ENCODE data around the gene PCSK4. TPM values are rescaled to one million over a fixed set of nuclear protein-coding genes. Genes with fewer than 3 reads are reported as not detected.

The PCSK4 gene
- total and polyA plus RNA-seq, 9 of the 15 experiments (the other 6 are each of a cell fraction or from before 2014, with no cell fraction given) = 0.01 to 9.1 (median 2.1) TPM; not detected in 1

DNA sequence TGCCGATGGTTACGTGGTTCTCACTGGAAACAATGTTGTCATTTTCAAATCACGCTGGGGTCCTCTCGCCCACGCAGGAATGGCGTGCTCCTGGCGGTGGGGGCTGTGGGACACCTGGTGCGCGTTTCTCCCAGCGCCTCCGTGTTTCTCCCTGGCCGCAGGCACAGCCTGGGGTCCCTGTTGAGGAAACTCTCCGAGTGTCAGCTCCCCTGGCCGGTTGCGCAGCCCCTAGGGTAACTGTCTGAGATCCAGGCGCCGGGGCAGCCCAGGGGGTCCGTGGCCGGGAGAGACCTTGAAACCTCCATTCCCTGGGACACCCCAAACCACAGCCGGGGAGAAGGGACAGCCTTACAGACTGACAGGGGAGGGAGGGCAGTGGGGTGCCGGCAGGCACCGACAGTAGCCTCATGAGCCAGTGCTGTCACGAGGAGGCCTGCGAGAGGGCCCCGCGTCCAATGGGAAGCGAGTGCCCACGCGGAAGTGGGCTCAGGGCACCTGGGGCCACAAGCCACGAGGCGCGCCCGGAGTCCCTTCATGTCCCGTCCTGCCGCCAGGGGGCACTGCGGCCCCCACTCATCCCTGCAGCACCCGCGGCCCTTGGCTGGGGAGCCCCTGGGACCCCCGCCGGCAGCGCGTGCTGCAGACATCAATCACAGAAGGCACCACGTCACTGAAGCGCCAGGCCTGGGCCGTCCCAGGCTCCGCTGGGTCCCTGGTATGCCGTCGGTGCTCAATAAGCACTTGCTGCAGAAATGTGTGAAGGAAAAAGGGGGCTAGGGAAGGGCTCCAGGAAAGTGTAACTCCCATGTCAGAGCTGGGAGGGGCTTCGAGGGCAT lies 13.2 kb upstream of the PCSK4 start (continued):
- TF ChIP-seq, protein P1, sequence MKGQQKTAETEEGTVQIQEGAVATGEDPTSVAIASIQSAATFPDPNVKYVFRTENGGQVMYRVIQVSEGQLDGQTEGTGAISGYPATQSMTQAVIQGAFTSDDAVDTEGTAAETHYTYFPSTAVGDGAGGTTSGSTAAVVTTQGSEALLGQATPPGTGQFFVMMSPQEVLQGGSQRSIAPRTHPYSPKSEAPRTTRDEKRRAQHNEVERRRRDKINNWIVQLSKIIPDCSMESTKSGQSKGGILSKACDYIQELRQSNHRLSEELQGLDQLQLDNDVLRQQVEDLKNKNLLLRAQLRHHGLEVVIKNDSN (CRISPR knock-in tag; IDR thresholded peaks at IDR 0.05) = peak; percentile 74
- TF ChIP-seq ZNF384 (IDR thresholded peaks at IDR 0.05; ENCODE audit: low read depth, low read length) (no peak), ZBTB7A (IDR thresholded peaks at IDR 0.05; ENCODE audit: borderline replicate concordance, control insufficient read depth, low read depth, low read length) (peak; percentile 100), CEBPB (tag; IDR thresholded peaks at IDR 0.05) (no peak), CHD1 (IDR thresholded peaks at IDR 0.05; ENCODE audit: low read length) (no peak), NONO (IDR thresholded peaks at IDR 0.05; ENCODE audit: low read depth in 2 of 2, low read length in 1 of 2) (0 out of 4 replicates have a peak, but pooled peaks of 1 of the 2 experiments have one; percentile 18), KLF13 (tag; IDR thresholded peaks at IDR 0.05; ENCODE audit: borderline replicate concordance, low read depth) (0 out of 2 replicates have a peak, but pooled peaks have one; percentile 28), MAFK (IDR thresholded peaks at IDR 0.05; ENCODE audit: low read length) (no peak), ZNF239 (CRISPR knock-in tag; IDR thresholded peaks at IDR 0.05) (0 out of 2 replicates have a peak, but pooled peaks have one; percentile 23), ZNF174 (CRISPR knock-in tag; IDR thresholded peaks at IDR 0.05) (no peak), FOXA1 (IDR thresholded peaks at IDR 0.05; ENCODE audit: borderline replicate concordance) (no peak), PRMT5 (CRISPR knock-in tag; IDR thresholded peaks at IDR 0.05) (no peak)
- TF ChIP-seq, protein P2, sequence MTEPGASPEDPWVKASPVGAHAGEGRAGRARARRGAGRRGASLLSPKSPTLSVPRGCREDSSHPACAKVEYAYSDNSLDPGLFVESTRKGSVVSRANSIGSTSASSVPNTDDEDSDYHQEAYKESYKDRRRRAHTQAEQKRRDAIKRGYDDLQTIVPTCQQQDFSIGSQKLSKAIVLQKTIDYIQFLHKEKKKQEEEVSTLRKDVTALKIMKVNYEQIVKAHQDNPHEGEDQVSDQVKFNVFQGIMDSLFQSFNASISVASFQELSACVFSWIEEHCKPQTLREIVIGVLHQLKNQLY (CRISPR knock-in tag; conservative IDR thresholded peaks at IDR 0.05) = no peak
- TF ChIP-seq, protein P3, sequence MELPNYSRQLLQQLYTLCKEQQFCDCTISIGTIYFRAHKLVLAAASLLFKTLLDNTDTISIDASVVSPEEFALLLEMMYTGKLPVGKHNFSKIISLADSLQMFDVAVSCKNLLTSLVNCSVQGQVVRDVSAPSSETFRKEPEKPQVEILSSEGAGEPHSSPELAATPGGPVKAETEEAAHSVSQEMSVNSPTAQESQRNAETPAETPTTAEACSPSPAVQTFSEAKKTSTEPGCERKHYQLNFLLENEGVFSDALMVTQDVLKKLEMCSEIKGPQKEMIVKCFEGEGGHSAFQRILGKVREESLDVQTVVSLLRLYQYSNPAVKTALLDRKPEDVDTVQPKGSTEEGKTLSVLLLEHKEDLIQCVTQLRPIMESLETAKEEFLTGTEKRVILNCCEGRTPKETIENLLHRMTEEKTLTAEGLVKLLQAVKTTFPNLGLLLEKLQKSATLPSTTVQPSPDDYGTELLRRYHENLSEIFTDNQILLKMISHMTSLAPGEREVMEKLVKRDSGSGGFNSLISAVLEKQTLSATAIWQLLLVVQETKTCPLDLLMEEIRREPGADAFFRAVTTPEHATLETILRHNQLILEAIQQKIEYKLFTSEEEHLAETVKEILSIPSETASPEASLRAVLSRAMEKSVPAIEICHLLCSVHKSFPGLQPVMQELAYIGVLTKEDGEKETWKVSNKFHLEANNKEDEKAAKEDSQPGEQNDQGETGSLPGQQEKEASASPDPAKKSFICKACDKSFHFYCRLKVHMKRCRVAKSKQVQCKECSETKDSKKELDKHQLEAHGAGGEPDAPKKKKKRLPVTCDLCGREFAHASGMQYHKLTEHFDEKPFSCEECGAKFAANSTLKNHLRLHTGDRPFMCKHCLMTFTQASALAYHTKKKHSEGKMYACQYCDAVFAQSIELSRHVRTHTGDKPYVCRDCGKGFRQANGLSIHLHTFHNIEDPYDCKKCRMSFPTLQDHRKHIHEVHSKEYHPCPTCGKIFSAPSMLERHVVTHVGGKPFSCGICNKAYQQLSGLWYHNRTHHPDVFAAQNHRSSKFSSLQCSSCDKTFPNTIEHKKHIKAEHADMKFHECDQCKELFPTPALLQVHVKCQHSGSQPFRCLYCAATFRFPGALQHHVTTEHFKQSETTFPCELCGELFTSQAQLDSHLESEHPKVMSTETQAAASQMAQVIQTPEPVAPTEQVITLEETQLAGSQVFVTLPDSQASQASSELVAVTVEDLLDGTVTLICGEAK (IDR thresholded peaks at IDR 0.05) = no peak
- TF ChIP-seq, protein P3 (CRISPR knock-in tag; IDR thresholded peaks at IDR 0.05) = no peak; the same call in 1 of the 2 replicates
